Measurements from ENCODE around the gene SMYD3.

Gene SMYD3

GRCh38 chr1:246199086-246199645 lies 307.9 kb downstream of the SMYD3 start:
- DNase-seq, result peak; percentile 65

- DNase-seq, result no peak
Observed at GRCh38 chr1:246198115-246198816, 308.8 kb downstream of the SMYD3 start.

GRCh38 chr1:246197076-246197475 lies 310.0 kb downstream of the SMYD3 start:
- no peak for DNase-seq

GRCh38 chr1:246195296-246195695 lies 311.8 kb downstream of the SMYD3 start:
- no peak for DNase-seq

GRCh38 chr1:246193537-246193936 lies 313.5 kb downstream of the SMYD3 start:
- no peak for DNase-seq

- DNase-seq, result no peak
Observed at GRCh38 chr1:246189126-246189525, 318.0 kb downstream of the SMYD3 start.

- no peak for DNase-seq
Observed at GRCh38 chr1:246187834-246188372, 319.2 kb downstream of the SMYD3 start.

GRCh38 chr1:246184503-246184902 lies 322.6 kb downstream of the SMYD3 start:
- DNase-seq, result no peak

- DNase-seq, result no peak
Observed at GRCh38 chr1:246182149-246182851, 324.8 kb downstream of the SMYD3 start.

- DNase-seq, result no peak
Observed at GRCh38 chr1:246181241-246181640, 325.8 kb downstream of the SMYD3 start.

- DNase-seq, result no peak
Observed at GRCh38 chr1:246179401-246179800, 327.7 kb downstream of the SMYD3 start.

- DNase-seq, result no peak
Observed at GRCh38 chr1:246178717-246179311, 328.3 kb downstream of the SMYD3 start.

- no peak for DNase-seq
Observed at GRCh38 chr1:246176126-246177024, 330.7 kb downstream of the SMYD3 start.

GRCh38 chr1:246170574-246171261 lies 336.4 kb downstream of the SMYD3 start:
- no peak for DNase-seq

GRCh38 chr1:246169486-246169885 lies 337.6 kb downstream of the SMYD3 start:
- no peak for DNase-seq

- DNase-seq, result no peak
Observed at GRCh38 chr1:246169019-246169418, 338.1 kb downstream of the SMYD3 start.

GRCh38 chr1:246166841-246167240 lies 340.2 kb downstream of the SMYD3 start:
- DNase-seq, result no peak

- no peak for DNase-seq
Observed at GRCh38 chr1:246165826-246166709, 341.0 kb downstream of the SMYD3 start.

- DNase-seq, result no peak
Observed at GRCh38 chr1:246164764-246165163, 342.3 kb downstream of the SMYD3 start.

- no peak for DNase-seq
Observed at GRCh38 chr1:246162560-246162959, 344.5 kb downstream of the SMYD3 start.

GRCh38 chr1:246161626-246162025 lies 345.5 kb downstream of the SMYD3 start:
- DNase-seq, result no peak

Measured in NCI-H2171 (cell line).